BJ (cell line): ENCODE measurements around the gene DCAF10. TPM values are rescaled to one million over a fixed set of nuclear protein-coding genes. Genes with fewer than 3 reads are reported as not detected.
"Not testable (repeated sequence)": the region's sequence is repeated elsewhere in the genome, so short reads cannot be mapped to it uniquely, and the experiment has no call there.

ENCODE experiments used
- CTCF ChIA-PET: fragments of 350-600 bp; formaldehyde crosslinking; extraction: SDS; loops from one replicate; lab custom pipeline; 2021; ENCODE audit warnings: antibody characterized with exemption, inconsistent platforms; lab: Yijun Ruan, JAX
- POLR2A ChIA-PET: fragments of 300-600 bp; sonication (Branson Sonifier 250); formaldehyde crosslinking; extraction: SDS; loops from one replicate; lab custom pipeline; 2021; ENCODE audit warnings: antibody characterized with exemption; lab: Charles Lee
- DNase-seq: peaks from one replicate; pipeline ENCODE4 v3.0.0-alpha.2; 2011; ENCODE audit warnings: low read depth
- H3K27me3 ChIP-seq: 2 replicates; pipeline ENCODE4 v1.6.0; 2011; ENCODE audit warnings: low read length; ENCODE audit not compliant: control insufficient read depth, insufficient read depth
- H3K36me3 ChIP-seq: 2 replicates; pipeline ENCODE4 v1.5.1; 2011; ENCODE audit warnings: low read length; ENCODE audit not compliant: control insufficient read depth, insufficient read depth
- H3K4me3 ChIP-seq: 2 replicates; pipeline ENCODE4 v1.5.1; 2011; ENCODE audit warnings: low read depth, mild to moderate bottlenecking, control low read depth, low read length
- polyA plus RNA-seq: library from polyadenylated mRNA; depleted of rRNA; stranded (reverse); fragments of >200 nt; gene quantifications from 2 replicates; pipeline ENCODE4 v1.2.3, GENCODE V29; 2011
- TF ChIP-seq, protein P1 (sequence below): IDR thresholded peaks from 2 replicates; pipeline ENCODE4 v1.5.1; 2011; ENCODE audit warnings: low read depth, mild to moderate bottlenecking, control low read depth, inconsistent platforms, low read length, moderate library complexity; ENCODE audit not compliant: insufficient read depth

The DCAF10 gene
- polyA plus RNA-seq, 1 experiment, result 22.0 TPM

DNA sequence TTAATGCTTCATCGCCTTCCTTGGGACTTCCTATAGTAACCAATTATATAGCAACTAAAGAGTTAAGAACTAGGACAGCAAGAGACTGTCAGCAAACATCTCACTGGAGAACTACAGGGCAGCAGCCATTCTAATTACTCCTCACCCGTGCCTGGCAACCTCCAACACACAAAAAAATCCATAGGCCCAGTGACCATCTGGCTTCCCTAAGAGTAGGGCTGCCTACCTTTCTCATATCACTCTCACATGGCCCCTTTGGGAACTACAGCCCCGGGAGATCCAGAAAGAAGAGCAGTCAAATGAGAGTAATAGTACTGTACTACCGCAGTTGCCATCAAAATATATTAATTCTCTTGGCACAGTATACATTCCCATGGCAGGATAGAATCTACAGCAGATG, 5.7 kb downstream of the DCAF10 start:
- DNase-seq, result no peak
- TF ChIP-seq, protein P1, sequence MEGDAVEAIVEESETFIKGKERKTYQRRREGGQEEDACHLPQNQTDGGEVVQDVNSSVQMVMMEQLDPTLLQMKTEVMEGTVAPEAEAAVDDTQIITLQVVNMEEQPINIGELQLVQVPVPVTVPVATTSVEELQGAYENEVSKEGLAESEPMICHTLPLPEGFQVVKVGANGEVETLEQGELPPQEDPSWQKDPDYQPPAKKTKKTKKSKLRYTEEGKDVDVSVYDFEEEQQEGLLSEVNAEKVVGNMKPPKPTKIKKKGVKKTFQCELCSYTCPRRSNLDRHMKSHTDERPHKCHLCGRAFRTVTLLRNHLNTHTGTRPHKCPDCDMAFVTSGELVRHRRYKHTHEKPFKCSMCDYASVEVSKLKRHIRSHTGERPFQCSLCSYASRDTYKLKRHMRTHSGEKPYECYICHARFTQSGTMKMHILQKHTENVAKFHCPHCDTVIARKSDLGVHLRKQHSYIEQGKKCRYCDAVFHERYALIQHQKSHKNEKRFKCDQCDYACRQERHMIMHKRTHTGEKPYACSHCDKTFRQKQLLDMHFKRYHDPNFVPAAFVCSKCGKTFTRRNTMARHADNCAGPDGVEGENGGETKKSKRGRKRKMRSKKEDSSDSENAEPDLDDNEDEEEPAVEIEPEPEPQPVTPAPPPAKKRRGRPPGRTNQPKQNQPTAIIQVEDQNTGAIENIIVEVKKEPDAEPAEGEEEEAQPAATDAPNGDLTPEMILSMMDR, result no peak
- H3K36me3 ChIP-seq, result no peaks in the 10 kb centered on the region
- no peaks in the 10 kb centered on the region for H3K27me3 ChIP-seq
- CTCF ChIA-PET, result no interaction called here
- H3K4me3 ChIP-seq, result no peak overlapping the region
- POLR2A ChIA-PET, result no interaction called here

DNA sequence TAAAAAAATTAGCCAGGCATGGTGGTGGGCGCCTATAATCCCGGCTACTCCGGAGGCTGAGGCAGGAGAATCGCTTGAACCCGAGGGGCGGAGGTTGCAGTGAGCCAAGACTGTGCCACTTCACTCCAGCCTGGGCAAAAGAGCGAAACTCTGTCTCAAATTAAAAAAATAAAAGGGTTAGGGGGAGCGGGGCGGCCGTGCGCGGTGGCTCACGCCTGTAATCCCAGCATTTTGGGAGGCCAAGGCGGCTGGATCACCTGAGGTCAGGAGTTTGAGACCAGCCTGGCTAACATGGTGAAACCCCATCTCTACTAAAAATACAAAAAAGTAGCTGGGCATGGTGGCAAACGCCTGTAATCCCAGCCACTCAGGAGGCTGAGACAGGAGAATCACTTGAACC, 9.1 kb downstream of the DCAF10 start:
- H3K27me3 ChIP-seq, DNase-seq, H3K36me3 ChIP-seq, H3K4me3 ChIP-seq, POLR2A ChIA-PET, CTCF ChIA-PET: not testable (repeated sequence)

DNA sequence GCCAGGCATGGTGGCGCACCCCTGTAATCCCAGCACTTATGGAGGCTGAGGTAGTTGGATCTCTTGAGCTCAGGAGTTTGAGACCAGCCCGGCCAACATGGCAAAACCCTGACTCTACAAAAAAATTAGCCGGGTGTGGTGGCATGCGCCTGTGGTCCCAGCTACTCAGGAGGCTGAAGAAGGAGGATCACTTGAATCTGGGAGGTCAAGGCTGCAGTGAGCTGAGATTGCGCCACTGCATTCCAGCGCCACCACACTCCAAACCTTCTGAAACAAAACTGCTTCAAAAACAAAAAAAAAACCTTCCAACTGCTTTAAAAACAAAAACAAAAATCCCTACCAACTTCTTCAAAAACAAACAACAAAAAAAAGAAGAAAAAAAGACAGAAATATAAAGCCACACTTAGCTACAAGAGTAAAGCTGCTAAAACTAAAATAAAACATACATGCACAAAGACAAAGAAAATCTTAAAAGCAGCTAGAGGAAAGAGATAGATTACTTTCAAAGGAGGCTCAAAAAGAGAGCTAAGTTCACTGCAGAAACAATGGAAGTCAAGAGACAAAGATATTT, 11.4 kb downstream of the DCAF10 start:
- TF ChIP-seq, protein P1, result no peak
- Histone ChIP-seq H3K27me3 (no peaks in the 10 kb centered on the region), H3K36me3 (no peaks in the 10 kb centered on the region), H3K4me3 (no peak overlapping the region)
- no peak for DNase-seq
- CTCF ChIA-PET, result interaction anchor here (0.6 to 1.6 kb wide), 3 partner anchors 11 to 1308 kb away, joined by 3 to 4 read pairs (median 3); no protein-coding TSS in a partner anchor
- POLR2A ChIA-PET, result interaction anchor here (0.6 kb wide), 1 partner anchor 9 kb away, joined by 3 read pairs; no protein-coding TSS in a partner anchor

DNA sequence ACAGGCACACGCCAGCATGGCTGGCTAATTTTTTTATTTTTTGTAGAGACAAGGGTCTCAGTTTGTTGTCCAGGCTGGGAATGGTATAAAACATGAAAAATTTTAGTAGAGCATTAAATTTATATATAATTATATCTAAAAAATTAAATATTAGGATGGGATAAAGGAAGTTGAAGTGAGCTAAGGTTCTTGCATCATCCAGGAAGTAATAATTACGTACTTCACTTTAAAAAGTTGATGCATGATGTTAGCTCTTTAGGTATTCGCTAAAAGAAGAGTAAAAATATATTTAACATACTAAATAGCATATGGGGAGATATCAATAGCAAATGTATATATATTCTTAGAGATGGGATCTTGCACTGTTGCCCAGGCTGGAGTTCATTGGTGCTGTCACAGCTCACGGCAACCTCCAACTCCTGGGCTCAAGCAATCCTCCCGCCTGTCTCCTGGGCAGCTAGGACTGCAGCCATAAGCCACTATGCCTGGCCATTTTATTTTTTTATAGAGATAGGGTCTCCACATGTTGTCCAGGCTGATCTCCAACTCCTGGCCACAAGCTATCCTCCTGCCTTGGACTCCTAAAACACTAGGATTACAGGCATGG, 12.3 kb downstream of the DCAF10 start:
- Histone ChIP-seq H3K36me3 (no peaks in the 10 kb centered on the region), H3K4me3 (no peak overlapping the region), H3K27me3 (no peaks in the 10 kb centered on the region)
- no peak for DNase-seq
- POLR2A ChIA-PET, result interaction anchor here (0.6 kb wide), 1 partner anchor 9 kb away, joined by 3 read pairs; no protein-coding TSS in a partner anchor
- TF ChIP-seq, protein P1, result no peak
- CTCF ChIA-PET, result interaction anchor here (0.6 to 1.6 kb wide), 2 partner anchors 11 to 1309 kb away, joined by 3 to 4 read pairs; no protein-coding TSS in a partner anchor

DNA sequence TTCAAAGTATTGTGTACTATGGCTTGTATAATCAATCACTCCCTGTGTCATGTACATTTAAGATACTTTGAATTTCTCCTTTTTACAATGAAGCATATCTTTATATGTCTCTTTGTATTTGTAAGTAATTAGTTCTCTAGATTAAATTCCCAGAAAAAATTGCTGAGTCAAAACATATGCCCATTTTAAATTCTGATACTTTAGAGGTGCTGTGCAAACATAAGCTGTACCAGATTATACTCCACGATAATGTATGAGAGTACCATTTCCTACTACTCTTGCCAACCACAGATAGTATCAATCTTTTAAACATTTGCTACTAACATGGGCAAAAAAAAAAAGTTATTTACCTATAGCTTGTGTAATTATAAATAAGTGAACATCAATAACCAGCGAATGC, 18.3 kb downstream of the DCAF10 start:
- CTCF ChIA-PET, result no interaction called here
- Histone ChIP-seq H3K27me3 (no peaks in the 10 kb centered on the region), H3K4me3 (no peak overlapping the region), H3K36me3 (no peaks in the 10 kb centered on the region)
- no peak for DNase-seq
- POLR2A ChIA-PET, result no interaction called here
- TF ChIP-seq, protein P1, result no peak
